GM10248 (cell line): ENCODE results near the gene SYT7.

Source experiments
- CTCF ChIA-PET: fragments of 300-600 bp; sonication (Branson Sonifier 250); formaldehyde crosslinking; extraction: SDS; loops from one replicate; lab custom pipeline; 2021; ENCODE audit warnings: antibody characterized with exemption; lab: Yijun Ruan, JAX
- POLR2A ChIA-PET: fragments of 350-650 bp; sonication (Branson Sonifier 250); formaldehyde crosslinking; extraction: SDS; loops from one replicate; lab custom pipeline; 2020; ENCODE audit warnings: antibody characterized with exemption; lab: Yijun Ruan, JAX
- DNase-seq: peaks from one replicate; pipeline ENCODE4 v3.0.0; 2012; ENCODE audit errors: extremely low spot score
- TF ChIP-seq, protein P1 (sequence below): IDR thresholded peaks from 2 replicates; pipeline ENCODE4 v1.5.1; 2012; ENCODE audit warnings: mild to moderate bottlenecking, low read depth; ENCODE audit errors: extremely low read depth, missing control alignments, control extremely low read depth

Gene SYT7

DNA sequence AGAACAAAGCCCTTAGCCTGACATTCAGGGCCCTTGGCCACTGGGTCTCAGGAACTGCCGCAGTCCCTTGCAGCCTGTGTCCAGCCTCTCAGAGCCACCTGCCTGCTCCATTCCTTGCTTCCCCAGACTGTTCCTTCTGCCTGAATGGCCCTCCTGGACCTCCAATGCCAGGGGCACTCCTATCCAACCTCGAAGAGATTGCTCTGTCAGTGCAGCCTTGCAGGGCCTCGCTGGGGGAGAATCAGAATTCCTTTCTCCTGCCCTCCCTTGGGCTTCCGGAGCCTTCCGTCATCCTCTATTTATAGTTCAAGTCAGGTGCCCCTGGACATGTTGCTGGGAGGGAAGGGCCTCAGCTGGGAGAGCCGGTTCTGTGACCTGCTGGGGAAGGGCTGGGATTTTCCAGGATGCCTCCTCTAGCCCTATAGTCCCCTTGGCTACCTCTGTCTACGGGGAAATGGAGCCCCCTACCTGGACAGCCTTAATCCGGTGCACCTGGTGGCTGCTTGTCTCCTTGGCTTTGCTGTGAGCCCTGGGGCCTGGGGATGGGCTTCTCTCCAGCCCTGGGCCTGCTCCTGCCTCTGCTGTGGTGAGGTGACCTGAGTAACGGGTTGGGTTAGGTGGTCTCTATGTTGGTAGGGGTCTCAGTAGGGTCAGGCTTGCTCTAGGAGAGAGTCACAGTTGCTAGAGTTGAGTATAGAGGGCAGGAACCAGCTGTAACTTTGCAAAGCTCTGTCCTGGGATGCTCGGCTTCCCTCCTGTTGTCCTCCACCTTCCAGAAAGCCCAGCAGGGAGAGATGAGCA is 45.9 kb upstream of the SYT7 start:
- POLR2A ChIA-PET, result no interaction called here
- TF ChIP-seq, protein P1, sequence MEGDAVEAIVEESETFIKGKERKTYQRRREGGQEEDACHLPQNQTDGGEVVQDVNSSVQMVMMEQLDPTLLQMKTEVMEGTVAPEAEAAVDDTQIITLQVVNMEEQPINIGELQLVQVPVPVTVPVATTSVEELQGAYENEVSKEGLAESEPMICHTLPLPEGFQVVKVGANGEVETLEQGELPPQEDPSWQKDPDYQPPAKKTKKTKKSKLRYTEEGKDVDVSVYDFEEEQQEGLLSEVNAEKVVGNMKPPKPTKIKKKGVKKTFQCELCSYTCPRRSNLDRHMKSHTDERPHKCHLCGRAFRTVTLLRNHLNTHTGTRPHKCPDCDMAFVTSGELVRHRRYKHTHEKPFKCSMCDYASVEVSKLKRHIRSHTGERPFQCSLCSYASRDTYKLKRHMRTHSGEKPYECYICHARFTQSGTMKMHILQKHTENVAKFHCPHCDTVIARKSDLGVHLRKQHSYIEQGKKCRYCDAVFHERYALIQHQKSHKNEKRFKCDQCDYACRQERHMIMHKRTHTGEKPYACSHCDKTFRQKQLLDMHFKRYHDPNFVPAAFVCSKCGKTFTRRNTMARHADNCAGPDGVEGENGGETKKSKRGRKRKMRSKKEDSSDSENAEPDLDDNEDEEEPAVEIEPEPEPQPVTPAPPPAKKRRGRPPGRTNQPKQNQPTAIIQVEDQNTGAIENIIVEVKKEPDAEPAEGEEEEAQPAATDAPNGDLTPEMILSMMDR, result no peak
- CTCF ChIA-PET, result interaction anchor here (1.5 to 4.3 kb wide), 5 partner anchors 12 to 179 kb away, joined by 5 to 36 read pairs (median 6); no protein-coding TSS in a partner anchor
- no peak for DNase-seq

DNA sequence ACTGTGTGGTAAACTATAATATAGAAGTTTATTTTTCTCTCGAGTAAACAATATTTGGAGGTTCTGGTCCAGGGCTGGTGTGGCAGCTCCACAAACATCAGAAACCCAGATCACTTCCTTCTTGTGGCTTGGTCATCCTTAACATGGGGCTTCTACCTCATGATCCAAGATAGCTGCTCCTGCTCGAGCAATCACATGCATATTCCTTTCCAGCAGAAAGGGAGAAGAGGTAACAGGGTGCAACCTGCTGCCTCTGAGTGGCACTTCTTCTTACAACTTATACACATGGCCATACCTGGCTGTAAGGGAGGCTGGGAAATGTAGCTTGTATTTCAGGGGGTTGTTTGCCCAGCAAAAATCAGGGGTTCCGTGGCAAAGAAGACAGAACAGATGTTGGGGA is 44.6 kb upstream of the SYT7 start:
- TF ChIP-seq, protein P1, result no peak
- ChIA-PET CTCF (interaction anchor here (0.9 kb wide), 1 partner anchor 13 kb away, joined by 4 read pairs; no protein-coding TSS in a partner anchor), POLR2A (no interaction called here)
- no peak for DNase-seq

DNA sequence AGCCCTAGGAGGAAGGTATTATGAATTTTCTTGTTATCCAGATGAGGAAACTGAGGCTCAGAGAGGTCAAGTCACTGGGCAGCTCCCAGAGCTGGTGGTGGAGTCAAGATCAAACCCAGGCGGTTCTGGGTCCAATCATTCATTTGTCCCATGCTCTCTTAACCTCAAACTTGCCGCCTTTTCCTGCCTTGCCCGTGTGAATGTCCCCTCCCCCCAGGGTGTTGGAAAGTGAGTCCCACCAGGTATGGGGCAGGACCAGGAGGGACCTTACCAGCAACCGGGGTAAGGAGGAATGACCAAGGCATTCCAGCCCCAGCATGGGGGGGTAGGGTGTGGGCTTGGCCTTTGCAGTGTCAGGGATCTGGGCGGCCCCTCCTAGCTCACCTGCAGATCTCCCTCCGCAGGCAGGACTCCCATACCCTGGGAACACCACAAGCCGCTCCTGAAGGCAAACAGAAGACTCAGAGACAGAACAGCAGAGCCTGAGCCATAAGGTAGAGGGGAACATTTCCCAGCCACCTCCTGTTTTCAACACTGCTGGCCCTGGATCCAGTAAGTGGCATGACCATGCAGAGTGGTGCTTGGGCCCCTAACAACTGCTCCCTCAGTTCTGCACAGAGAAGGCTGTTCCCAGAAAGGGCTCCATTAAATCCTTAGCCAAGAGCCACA is 41.2 kb upstream of the SYT7 start:
- no peak for DNase-seq
- POLR2A ChIA-PET, result no interaction called here
- CTCF ChIA-PET, result no interaction called here
- TF ChIP-seq, protein P1, result no peak

DNA sequence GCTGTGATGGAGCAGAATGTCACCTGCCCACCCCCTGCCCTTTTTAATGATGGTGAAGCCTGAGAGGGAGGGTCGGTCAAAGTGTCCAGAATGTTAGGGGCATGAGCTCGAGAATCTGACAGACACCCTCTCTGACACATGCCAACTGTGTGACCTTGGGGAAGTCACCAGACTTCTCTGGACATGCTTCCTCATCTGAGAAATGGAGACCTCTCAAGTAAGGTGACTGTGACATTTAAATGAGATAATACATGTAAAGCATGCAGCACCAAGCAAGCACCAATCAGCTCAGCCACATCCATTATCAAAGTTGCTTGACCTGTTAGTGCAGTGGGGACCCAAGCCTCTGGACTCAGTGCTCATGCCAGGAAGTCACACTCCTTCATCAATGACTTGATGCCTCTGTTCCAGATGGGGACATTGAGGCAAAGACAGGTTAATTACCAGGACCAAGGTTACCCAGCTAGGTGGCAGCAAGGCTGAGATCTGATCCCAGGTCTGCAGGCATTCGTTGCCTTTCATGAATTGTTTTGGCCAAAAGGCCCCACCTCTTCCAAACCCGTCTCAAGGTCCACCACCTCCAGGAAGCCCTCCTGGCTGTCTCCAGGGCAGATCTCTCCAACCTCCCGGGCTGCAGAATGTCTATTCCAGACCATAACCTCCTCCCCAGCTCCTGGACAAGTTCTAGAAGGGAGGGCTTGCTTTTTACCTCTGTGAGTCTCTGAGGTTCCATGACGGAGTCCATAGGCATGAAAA is 38.8 kb upstream of the SYT7 start:
- TF ChIP-seq, protein P1, result no peak
- DNase-seq, result no peak
- CTCF ChIA-PET, result interaction anchor here (1.2 to 1.7 kb wide), 3 partner anchors 16 to 103 kb away, joined by 3 to 7 read pairs (median 4); no protein-coding TSS in a partner anchor
- POLR2A ChIA-PET, result no interaction called here

DNA sequence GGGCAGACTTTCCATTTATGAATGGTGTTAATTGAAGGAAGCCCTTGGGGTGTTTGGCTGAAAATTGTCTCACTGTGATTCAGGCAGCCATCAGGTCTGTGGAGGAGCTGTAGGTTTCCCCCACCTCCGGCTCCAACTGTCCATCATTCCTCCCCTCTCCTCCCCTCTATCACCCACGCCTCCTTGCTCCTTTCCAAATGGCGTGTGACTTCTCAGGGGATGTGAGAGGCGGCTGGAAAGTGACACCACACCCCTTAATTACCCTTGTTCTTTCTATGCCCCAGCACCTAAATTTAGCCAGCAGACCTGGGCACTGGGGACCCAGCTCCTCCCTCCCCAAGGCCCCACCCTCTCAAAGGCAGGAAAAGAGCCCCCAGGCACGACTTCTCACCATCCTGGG is 38.1 kb upstream of the SYT7 start:
- ChIA-PET POLR2A (no interaction called here), CTCF (interaction anchor here (1.2 to 1.7 kb wide), 3 partner anchors 10 to 102 kb away, joined by 3 to 7 read pairs (median 4); no protein-coding TSS in a partner anchor)
- DNase-seq, result no peak
- TF ChIP-seq, protein P1, result no peak

DNA sequence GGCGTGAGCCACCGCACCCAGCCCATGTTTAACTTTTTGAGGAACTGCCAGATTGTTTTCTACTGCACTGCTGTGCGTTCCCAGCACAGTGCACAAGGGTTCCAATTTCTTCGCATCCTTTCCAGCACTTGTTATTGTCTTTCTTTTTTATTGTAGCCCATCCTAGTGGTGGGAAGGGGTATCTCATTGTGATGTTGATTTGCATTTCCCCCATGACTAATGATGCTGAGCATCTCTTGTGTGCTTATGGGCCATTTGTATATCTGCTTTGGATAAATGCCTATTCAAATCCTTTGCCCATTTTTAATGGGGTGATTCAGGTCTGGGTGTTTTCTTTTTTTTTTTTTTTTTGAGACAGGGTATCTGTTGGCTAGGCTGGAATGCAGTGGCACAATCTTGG is 36.6 kb upstream of the SYT7 start:
- TF ChIP-seq, protein P1, result no peak
- POLR2A ChIA-PET, result no interaction called here
- DNase-seq, result no peak
- CTCF ChIA-PET, result interaction anchor here (2.3 kb wide), 1 partner anchor 21 kb away, joined by 9 read pairs; no protein-coding TSS in a partner anchor
